Measurements from ENCODE around the gene LYZL4. TPM values are rescaled to one million over a fixed set of nuclear protein-coding genes. Genes with fewer than 3 reads are reported as not detected.

Gene LYZL4
- total and polyA plus RNA-seq, 3 donors from 2014 or later = 15.2 to 77.2 (median 28.7) TPM

GRCh38 chr3:42367903-42368302, 42.5 kb downstream of the LYZL4 start:
- no peak overlapping the region for H3K27ac ChIP-seq
- DNase-seq = no peak
- no peaks in the 10 kb centered on the region for H3K27me3 ChIP-seq
- TF ChIP-seq CTCF (IDR thresholded peaks at IDR 0.05) (no peak), POLR2A (IDR thresholded peaks at IDR 0.05) (no peak)
- no peaks in the 10 kb centered on the region for H3K9me3 ChIP-seq
- H3K4me1 ChIP-seq = no peaks in the 10 kb centered on the region
- intact Hi-C loops (cut with DNase I; ENCODE audit: low total_unique reads) = no loop called here
- H3K4me3 ChIP-seq = no peak overlapping the region
- 54 to 60% methylated on average over 4 of the region's 4 CpGs for WGBS, 2 donors
- H3K36me3 ChIP-seq (ENCODE audit: low read depth, missing control alignments) = no peaks in the 10 kb centered on the region

- 75 to 79% methylated on average over 3 of the region's 3 CpGs for WGBS, 2 donors
- no peaks in the 10 kb centered on the region for H3K9me3 ChIP-seq
Observed at GRCh38 chr3:42366550-42366949, 43.9 kb downstream of the LYZL4 start.

GRCh38 chr3:42357335-42357734, 53.1 kb downstream of the LYZL4 start:
- 92 to 100% methylated on average over 1 of the region's 1 CpG for WGBS, 2 donors
- no peaks in the 10 kb centered on the region for H3K4me1 ChIP-seq
- intact Hi-C loops (cut with DNase I; ENCODE audit: low total_unique reads) = no loop called here

More at GRCh38 chr3:42366550-42366949, 43.9 kb downstream of the LYZL4 start:
- no peaks in the 10 kb centered on the region for H3K36me3 ChIP-seq (ENCODE audit: low read depth, missing control alignments)
- H3K27ac ChIP-seq = no peak overlapping the region
- no peaks in the 10 kb centered on the region for H3K27me3 ChIP-seq
- H3K4me1 ChIP-seq = no peaks in the 10 kb centered on the region
- intact Hi-C loops (cut with DNase I; ENCODE audit: low total_unique reads) = no loop called here
- no peak for DNase-seq
- TF ChIP-seq POLR2A (IDR thresholded peaks at IDR 0.05) (no peak), CTCF (IDR thresholded peaks at IDR 0.05) (no peak)
- H3K4me3 ChIP-seq = no peak overlapping the region

GRCh38 chr3:42355612-42356011, 54.8 kb downstream of the LYZL4 start:
- intact Hi-C loops (cut with DNase I; ENCODE audit: low total_unique reads) = no loop called here
- Histone ChIP-seq H3K27ac (no peak overlapping the region), H3K36me3 (ENCODE audit: low read depth, missing control alignments) (no peaks in the 10 kb centered on the region), H3K9me3 (no peaks in the 10 kb centered on the region), H3K4me3 (no peak overlapping the region), H3K4me1 (no peaks in the 10 kb centered on the region), H3K27me3 (no peaks in the 10 kb centered on the region)
- no peak for DNase-seq
- no peak for TF ChIP-seq CTCF (IDR thresholded peaks at IDR 0.05)

More at GRCh38 chr3:42357335-42357734, 53.1 kb downstream of the LYZL4 start:
- no peak overlapping the region for H3K27ac ChIP-seq
- no peak overlapping the region for H3K4me3 ChIP-seq
- no peak for DNase-seq
- no peaks in the 10 kb centered on the region for H3K36me3 ChIP-seq (ENCODE audit: low read depth, missing control alignments)
- TF ChIP-seq POLR2A (IDR thresholded peaks at IDR 0.05) = no peak
- no peak for TF ChIP-seq CTCF (IDR thresholded peaks at IDR 0.05)
- H3K27me3 ChIP-seq = no peaks in the 10 kb centered on the region
- H3K9me3 ChIP-seq = no peaks in the 10 kb centered on the region

- H3K27me3 ChIP-seq = no peaks in the 10 kb centered on the region
- H3K4me3 ChIP-seq = no peak overlapping the region
- no peaks in the 10 kb centered on the region for H3K9me3 ChIP-seq
- intact Hi-C loops (cut with DNase I; ENCODE audit: low total_unique reads) = no loop called here
- no peak overlapping the region for H3K27ac ChIP-seq
- DNase-seq = no peak
- TF ChIP-seq POLR2A (IDR thresholded peaks at IDR 0.05) = no peak
- TF ChIP-seq CTCF (IDR thresholded peaks at IDR 0.05) = no peak
- no peaks in the 10 kb centered on the region for H3K36me3 ChIP-seq (ENCODE audit: low read depth, missing control alignments)
- no peaks in the 10 kb centered on the region for H3K4me1 ChIP-seq
Observed at GRCh38 chr3:42353631-42354030, 56.8 kb downstream of the LYZL4 start.
